Esophagus squamous epithelium (tissue), 4 donors: ENCODE results near the gene TMPRSS12.

Experiments used
- POLR2A ChIP-seq, 4 donors: fragments of 450-650 bp; IDR thresholded peaks; one replicate each; pipeline ENCODE4 v1.6.1; 2017; ENCODE audit warnings: antibody characterized with exemption in 4 of 4, mild to moderate bottlenecking in 4 of 4, moderate library complexity in 3 of 4
- TF ChIP-seq, protein P1 (sequence below), 6 experiments: fragments of 450-650 bp in 4 of 6; fragments of 200-600 bp in 2 of 6; sonication (generic) in 2 of 6; IDR thresholded peaks; one replicate each; pipeline ENCODE4 v1.5.1; 2016 to 2019; ENCODE audit warnings: antibody characterized with exemption in 6 of 6, mild to moderate bottlenecking in 4 of 6, moderate library complexity in 4 of 6

DNA sequence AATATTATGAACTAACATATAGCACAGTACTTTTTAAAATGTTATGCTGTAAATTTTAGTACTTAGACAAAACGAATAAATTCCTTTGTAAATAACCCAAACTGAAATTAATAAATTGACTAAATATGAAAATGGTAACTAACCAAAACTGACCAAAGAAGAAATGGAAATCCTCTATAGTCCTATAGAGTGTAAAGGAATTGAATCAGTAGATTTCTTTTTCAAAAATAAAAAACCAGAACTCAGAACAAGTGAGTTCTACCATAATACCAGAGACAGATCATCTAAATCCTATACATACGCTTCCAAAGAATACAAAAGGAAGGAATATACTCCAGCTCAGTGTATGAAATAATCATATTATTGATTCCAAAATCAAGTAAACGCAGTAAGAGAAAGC is 39.8 kb downstream of the TMPRSS12 start:
- TF ChIP-seq, protein P1, sequence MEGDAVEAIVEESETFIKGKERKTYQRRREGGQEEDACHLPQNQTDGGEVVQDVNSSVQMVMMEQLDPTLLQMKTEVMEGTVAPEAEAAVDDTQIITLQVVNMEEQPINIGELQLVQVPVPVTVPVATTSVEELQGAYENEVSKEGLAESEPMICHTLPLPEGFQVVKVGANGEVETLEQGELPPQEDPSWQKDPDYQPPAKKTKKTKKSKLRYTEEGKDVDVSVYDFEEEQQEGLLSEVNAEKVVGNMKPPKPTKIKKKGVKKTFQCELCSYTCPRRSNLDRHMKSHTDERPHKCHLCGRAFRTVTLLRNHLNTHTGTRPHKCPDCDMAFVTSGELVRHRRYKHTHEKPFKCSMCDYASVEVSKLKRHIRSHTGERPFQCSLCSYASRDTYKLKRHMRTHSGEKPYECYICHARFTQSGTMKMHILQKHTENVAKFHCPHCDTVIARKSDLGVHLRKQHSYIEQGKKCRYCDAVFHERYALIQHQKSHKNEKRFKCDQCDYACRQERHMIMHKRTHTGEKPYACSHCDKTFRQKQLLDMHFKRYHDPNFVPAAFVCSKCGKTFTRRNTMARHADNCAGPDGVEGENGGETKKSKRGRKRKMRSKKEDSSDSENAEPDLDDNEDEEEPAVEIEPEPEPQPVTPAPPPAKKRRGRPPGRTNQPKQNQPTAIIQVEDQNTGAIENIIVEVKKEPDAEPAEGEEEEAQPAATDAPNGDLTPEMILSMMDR (IDR thresholded peaks at IDR 0.05) = no peak
- TF ChIP-seq POLR2A (IDR thresholded peaks at IDR 0.05) = no peak
